Activated B cell treated with CpG ODN at 0.5 μM for 24 hours (primary cell): ENCODE results near the gene SUPT4H1. TPM values are rescaled to one million over a fixed set of nuclear protein-coding genes. Genes with fewer than 3 reads are reported as not detected.

Source experiments
- ATAC-seq: fragments of 200-7000 bp; cut with Tn5 transposase; one replicate; pipeline ENCODE4 v1.10.0; 2021; ENCODE audit warnings: low read depth, mild to moderate bottlenecking, moderate library complexity
- CTCF ChIA-PET: fragments of 350-600 bp; sonication (Branson Sonifier 250); formaldehyde crosslinking; loops from one replicate; lab custom pipeline; 2021; ENCODE audit warnings: antibody characterized with exemption; lab: Charles Lee
- POLR2A ChIA-PET: fragments of 350-600 bp; sonication (Branson Sonifier 250); formaldehyde crosslinking; loops from one replicate; lab custom pipeline; 2021; ENCODE audit warnings: antibody characterized with exemption; lab: Charles Lee
- DNase-seq: peaks from one replicate; pipeline ENCODE4 v3.0.0; 2022
- H3K27ac Mint-ChIP-seq: one replicate; pipeline ENCODE4 v1.8.0; 2020; ENCODE audit warnings: mixed read lengths
- H3K27me3 Mint-ChIP-seq: one replicate; pipeline ENCODE4 v1.8.0; 2021; ENCODE audit warnings: mixed read lengths
- H3K36me3 Mint-ChIP-seq: one replicate; pipeline ENCODE4 v1.8.0; 2021; ENCODE audit warnings: low read depth, mixed read lengths
- H3K4me1 Mint-ChIP-seq: one replicate; pipeline ENCODE4 v1.8.0; 2021; ENCODE audit warnings: mixed read lengths
- H3K4me3 Mint-ChIP-seq: one replicate; pipeline ENCODE4 v1.8.0; 2020; ENCODE audit warnings: mild to moderate bottlenecking, mixed read lengths
- H3K9me3 Mint-ChIP-seq: one replicate; pipeline ENCODE4 v1.8.0; 2020; ENCODE audit warnings: mixed read lengths
- CTCF ChIP-seq: fragments of 200-600 bp; IDR thresholded peaks from one replicate; pipeline ENCODE4 v1.8.0; 2022; ENCODE audit warnings: antibody characterized with exemption, mild to moderate bottlenecking
- intact Hi-C: fragments of 100-400 bp; cut with micrococcal nuclease; formaldehyde crosslinking; loops from one replicate; pipeline ENCODE4 v1.15.1; 2024
- total RNA-seq: library from RNA; stranded (reverse); gene quantifications from 2 replicates; pipeline ENCODE4 v1.2.3, GENCODE V29; 2022

The SUPT4H1 gene
- total RNA-seq, 1 donor from 2014 or later: 90.2 TPM

DNA sequence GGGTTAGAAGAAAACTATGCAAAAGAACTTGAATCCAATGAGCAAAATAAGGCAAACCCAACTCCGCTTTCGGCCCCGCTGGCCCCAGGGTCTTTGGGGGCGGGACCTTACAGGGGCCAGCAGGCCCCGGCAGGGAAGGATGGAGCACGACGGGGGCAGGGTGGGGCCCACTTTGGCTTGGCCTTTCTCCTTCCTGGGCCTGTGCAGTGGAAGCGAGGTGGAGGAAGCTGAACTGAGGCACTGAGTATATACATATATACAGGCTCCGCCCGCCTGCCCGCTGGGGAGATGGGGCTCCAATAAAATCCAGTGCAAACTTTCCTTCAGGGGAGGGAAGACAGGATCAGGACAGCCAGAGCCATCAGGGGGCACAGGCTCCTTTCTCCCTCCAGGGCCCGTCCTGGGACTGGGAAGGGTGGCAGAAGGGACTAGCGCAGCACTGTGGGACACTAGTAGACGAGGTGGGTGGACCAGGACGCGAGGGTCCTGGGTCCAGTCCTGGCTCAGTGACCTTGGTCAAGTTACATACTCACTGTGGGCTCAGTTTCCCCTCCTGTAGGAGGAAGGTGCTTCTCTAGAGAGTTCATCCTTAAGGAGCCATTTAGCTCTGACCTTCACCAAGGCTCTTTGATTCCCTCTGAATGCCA lies 50.4 kb downstream of the SUPT4H1 start:
- no peaks in the 10 kb centered on the region for H3K36me3 Mint-ChIP-seq
- no peak for TF ChIP-seq CTCF
- H3K27me3 Mint-ChIP-seq: no peaks in the 10 kb centered on the region
- ChIA-PET CTCF (interaction anchor here (0.8 to 1.4 kb wide), 2 partner anchors 16 to 43 kb away, joined by 3 read pairs; no protein-coding TSS in a partner anchor), POLR2A (no interaction called here)
- no peaks in the 10 kb centered on the region for H3K9me3 Mint-ChIP-seq
- ATAC-seq (no peak), DNase-seq (no peak)
- peaks cover 7% of the 10 kb centered on the region for H3K4me1 Mint-ChIP-seq
- intact Hi-C loops: loop anchor here (5.0 kb wide), 1 partner anchor 54 kb away; no protein-coding TSS in a partner anchor
- no peak overlapping the region for H3K4me3 Mint-ChIP-seq
- no peak overlapping the region for H3K27ac Mint-ChIP-seq

GRCh38 chr17:58300336-58300735 lies 51.7 kb downstream of the SUPT4H1 start:
- ATAC-seq (no peak), DNase-seq (no peak)
- Mint-ChIP-seq H3K4me1 (peaks cover 7% of the 10 kb centered on the region), H3K4me3 (no peak overlapping the region), H3K9me3 (no peaks in the 10 kb centered on the region), H3K36me3 (no peaks in the 10 kb centered on the region), H3K27me3 (peaks cover 3% of the 10 kb centered on the region), H3K27ac (no peak overlapping the region)
- ChIA-PET CTCF (no interaction called here), POLR2A (no interaction called here)
- no peak for TF ChIP-seq CTCF
- intact Hi-C loops: loop anchor here (5.0 kb wide), 1 partner anchor 53 kb away; no protein-coding TSS in a partner anchor

Other genes starting within 250 kb of the SUPT4H1 start
- gene OR4D1, start 203.8 kb downstream of the SUPT4H1 start, total RNA-seq: not detected in 2 replicates
- gene OR4D2, start 185.2 kb downstream of the SUPT4H1 start, total RNA-seq: not detected in 2 replicates
- not detected in 2 replicates for gene EPX, start 159.5 kb downstream of the SUPT4H1 start, total RNA-seq
- 16.0 and 17.3 TPM in 2 replicates for gene MKS1, start 132.9 kb downstream of the SUPT4H1 start, total RNA-seq
- not detected in 2 replicates for gene LPO, start 113.6 kb downstream of the SUPT4H1 start, total RNA-seq
- gene MPO, start 71.3 kb downstream of the SUPT4H1 start, total RNA-seq: not detected in 2 replicates
- 16.7 and 22.5 TPM in 2 replicates for gene TSPOAP1, start 23.4 kb downstream of the SUPT4H1 start, total RNA-seq
- 1.5 and 2.1 TPM in 2 replicates for gene RNF43, start 65.3 kb upstream of the SUPT4H1 start, total RNA-seq
- gene HSF5, start 136.2 kb upstream of the SUPT4H1 start, total RNA-seq: 4.5 and 5.5 TPM in 2 replicates
- gene MTMR4, start 162.4 kb upstream of the SUPT4H1 start, total RNA-seq: 109 and 112 TPM in 2 replicates